Body of pancreas (tissue), 4 donors: ENCODE measurements around the gene PIGU. TPM values are rescaled to one million over a fixed set of nuclear protein-coding genes. Genes with fewer than 3 reads are reported as not detected.

Source experiments
- ATAC-seq: fragments of 150-250 bp; one replicate; pipeline ENCODE4 v1.9.1; 2016
- DNase-seq, 4 donors: peaks; one replicate each; pipeline ENCODE4 v3.0.0-alpha.2; 2019
- H3K27ac ChIP-seq, 4 donors: fragments of 200-600 bp; sonication (generic); 1 replicate in 3 of 4; 2 replicates in 1 of 4; pipeline versions ENCODE4 v1.5.1 to v1.6.1; 2016 to 2019; ENCODE audit warnings: mild to moderate bottlenecking in 1 of 4, mixed read lengths in 1 of 4, moderate library complexity in 1 of 4
- H3K27me3 ChIP-seq, 2 donors: fragments of 200-600 bp; sonication (generic); one replicate each; pipeline ENCODE4 v1.6.0; 2016; ENCODE audit warnings: mild to moderate bottlenecking in 1 of 2
- H3K36me3 ChIP-seq, 2 donors: fragments of 200-600 bp; sonication (generic); replicated peaks in 1 of 2; 2 replicates each; pipeline ENCODE4 v1.5.1; 2016; ENCODE audit warnings: low read depth in 2 of 2; ENCODE audit not compliant: insufficient read depth in 1 of 2
- H3K4me1 ChIP-seq: fragments of 200-600 bp; sonication (generic); one replicate; pipeline ENCODE4 v1.6.0; 2016
- H3K4me3 ChIP-seq, 2 donors: fragments of 200-600 bp; sonication (generic); 1 replicate in 1 of 2; 2 replicates in 1 of 2; pipeline ENCODE4 v1.5.1; 2016 to 2019
- H3K9me3 ChIP-seq, 3 donors: fragments of 200-600 bp; sonication (generic); 1 replicate in 2 of 3; 2 replicates in 1 of 3; pipeline ENCODE4 v1.5.1; 2016
- CTCF ChIP-seq, 7 experiments: fragments of 450-650 bp in 4 of 7; fragments of 200-600 bp in 3 of 7; sonication (generic) in 3 of 7; IDR thresholded peaks; one replicate each; pipeline ENCODE4 v1.5.1; 2016 to 2019; ENCODE audit warnings: antibody characterized with exemption in 7 of 7
- POLR2A ChIP-seq, 3 donors: fragments of 450-650 bp; IDR thresholded peaks; one replicate each; pipeline ENCODE4 v1.6.1; 2016; ENCODE audit warnings: antibody characterized with exemption in 3 of 3, mild to moderate bottlenecking in 2 of 3
- WGBS, 2 donors: methylation state at CpG; one replicate each; pipeline ENCODE4 v1.1.5; 2017; 5-methylcytosine and 5-hydroxymethylcytosine counted together
- intact Hi-C: fragments of 100-400 bp; cut with DNase I; formaldehyde crosslinking; loops from one replicate; pipeline ENCODE4 v1.15.1; 2023
- total RNA-seq, 2 donors: library from RNA; depleted of rRNA; stranded (reverse); fragments of >200 nt; gene quantifications; one replicate each; pipeline ENCODE4 v1.1.0, GENCODE V29; 2016

The PIGU gene
- total RNA-seq, 2 donors from 2014 or later, result 4.4 to 14.8 TPM

- ATAC-seq (no peak), DNase-seq (no peak)
- WGBS, 2 donors, result 89 to 91% methylated on average over 3 of the region's 3 CpGs
- no peak overlapping the region for H3K27ac ChIP-seq
- no peaks in the 10 kb centered on the region for H3K36me3 ChIP-seq
- no peaks in the 10 kb centered on the region for H3K4me1 ChIP-seq
- no peaks in the 10 kb centered on the region for H3K9me3 ChIP-seq
- intact Hi-C loops, result no loop called here
- TF ChIP-seq POLR2A (IDR thresholded peaks at IDR 0.05) (no peak), CTCF (IDR thresholded peaks at IDR 0.05) (no peak)
- no peaks in the 10 kb centered on the region for H3K27me3 ChIP-seq
- no peak overlapping the region for H3K4me3 ChIP-seq
Observed at GRCh38 chr20:34624629-34625028, 52.3 kb downstream of the PIGU start.

GRCh38 chr20:34622821-34623451 lies 54.0 kb downstream of the PIGU start:
- TF ChIP-seq POLR2A (IDR thresholded peaks at IDR 0.05) (no peak), CTCF (IDR thresholded peaks at IDR 0.05) (no peak)
- H3K27me3 ChIP-seq, result no peaks in the 10 kb centered on the region
- DNase-seq (no peak), ATAC-seq (no peak)
- no peaks in the 10 kb centered on the region for H3K4me1 ChIP-seq
- no peaks in the 10 kb centered on the region for H3K9me3 ChIP-seq
- H3K4me3 ChIP-seq, result no peak overlapping the region
- H3K36me3 ChIP-seq, result no peaks in the 10 kb centered on the region
- 81 to 82% methylated on average over 6 of the region's 6 CpGs for WGBS, 2 donors
- no peak overlapping the region for H3K27ac ChIP-seq
- intact Hi-C loops, result no loop called here

- Histone ChIP-seq H3K36me3 (no peaks in the 10 kb centered on the region), H3K4me3 (no peak overlapping the region), H3K9me3 (no peaks in the 10 kb centered on the region), H3K27me3 (no peaks in the 10 kb centered on the region), H3K4me1 (no peaks in the 10 kb centered on the region), H3K27ac (no peak overlapping the region)
- TF ChIP-seq POLR2A (IDR thresholded peaks at IDR 0.05) (no peak), CTCF (IDR thresholded peaks at IDR 0.05) (no peak)
- intact Hi-C loops, result no loop called here
- ATAC-seq (no peak), DNase-seq (no peak)
- 89 to 93% methylated on average over 13 of the region's 13 CpGs for WGBS, 2 donors
Observed at GRCh38 chr20:34621383-34622367, 55.2 kb downstream of the PIGU start.

DNA sequence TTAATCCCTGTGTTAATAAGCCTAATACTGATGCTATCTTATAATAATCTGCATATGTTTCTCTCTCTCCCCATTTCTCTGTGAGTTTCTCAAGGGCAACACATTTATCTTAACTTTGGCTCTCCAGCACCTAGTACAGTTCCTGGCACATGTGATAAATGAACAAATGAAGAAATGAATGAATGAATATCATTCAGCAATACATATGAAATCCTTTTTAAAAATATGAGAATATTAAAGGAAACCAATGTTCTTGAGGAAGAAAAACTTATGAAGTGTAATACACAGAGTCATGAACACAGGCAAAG lies 55.9 kb downstream of the PIGU start:
- ATAC-seq, result no peak
- Histone ChIP-seq H3K27ac (no peak overlapping the region), H3K9me3 (no peaks in the 10 kb centered on the region), H3K36me3 (no peaks in the 10 kb centered on the region), H3K4me3 (no peak overlapping the region), H3K4me1 (no peaks in the 10 kb centered on the region), H3K27me3 (no peaks in the 10 kb centered on the region)
- intact Hi-C loops, result no loop called here
- DNase-seq, result no peak
- no peak for TF ChIP-seq CTCF (IDR thresholded peaks at IDR 0.05)
- TF ChIP-seq POLR2A (IDR thresholded peaks at IDR 0.05), result no peak
